NCI-H128 (cell line): ENCODE data around the gene ASIC1.
A peak's percentile ranks its signal among the peaks of the same experiment; 100 is the strongest.

Experiments
- DNase-seq: peaks from one replicate; lab custom pipeline; 2025; ENCODE audit not compliant: unreplicated experiment; lab: John Stamatoyannopoulos, UW

The ASIC1 gene

GRCh38 chr12:50105913-50106450 is 48.6 kb downstream of the ASIC1 start:
- no peak for DNase-seq

GRCh38 chr12:50106907-50107306 is 49.5 kb downstream of the ASIC1 start:
- DNase-seq: no peak

GRCh38 chr12:50107416-50108268 is 50.2 kb downstream of the ASIC1 start:
- DNase-seq: no peak

GRCh38 chr12:50109319-50109718 is 51.9 kb downstream of the ASIC1 start:
- DNase-seq: no peak

GRCh38 chr12:50110127-50110761 is 52.8 kb downstream of the ASIC1 start:
- no peak for DNase-seq

GRCh38 chr12:50110762-50111351 is 53.5 kb downstream of the ASIC1 start:
- DNase-seq: no peak

- no peak for DNase-seq
These were observed 53.9 kb downstream of the ASIC1 start for GRCh38 chr12:50111395-50111692.

- DNase-seq: peak; percentile 100
These were observed 54.5 kb downstream of the ASIC1 start, which contains the start of gene COX14 for GRCh38 chr12:50111693-50112455. Gene COX14, plus strand, starts transcription at chr12:50112236. Its CDS starts 7,808 bp downstream, at chr12:50120044.

GRCh38 chr12:50112456-50113218 is 55.2 kb downstream of the ASIC1 start:
- DNase-seq: no peak

GRCh38 chr12:50117057-50117622 is 59.7 kb downstream of the ASIC1 start:
- no peak for DNase-seq

GRCh38 chr12:50119387-50119786 is 62.0 kb downstream of the ASIC1 start:
- no peak for DNase-seq

- no peak for DNase-seq
These were observed 63.1 kb downstream of the ASIC1 start for GRCh38 chr12:50120521-50120920.

- no peak for DNase-seq
These were observed 63.6 kb downstream of the ASIC1 start for GRCh38 chr12:50120953-50121352.

GRCh38 chr12:50121641-50122040 is 64.2 kb downstream of the ASIC1 start:
- no peak for DNase-seq

GRCh38 chr12:50123203-50123602 is 65.8 kb downstream of the ASIC1 start:
- DNase-seq: no peak

- peak; percentile 27 for DNase-seq
These were observed 70.2 kb downstream of the ASIC1 start for GRCh38 chr12:50127546-50127945.

GRCh38 chr12:50129290-50129689 is 71.9 kb downstream of the ASIC1 start:
- DNase-seq: no peak

GRCh38 chr12:50132505-50133135 is 75.2 kb downstream of the ASIC1 start:
- DNase-seq: no peak
